Dedifferentiated amniotic fluid mesenchymal stem cell (primary cell): ENCODE measurements around the gene LAPTM5.
"Not testable (repeated sequence)": the region's sequence is repeated elsewhere in the genome, so short reads cannot be mapped to it uniquely, and the experiment has no call there.

Experiments
- DNase-seq: peaks from one replicate; pipeline ENCODE4 v3.0.0-alpha.2; 2016; ENCODE audit errors: extremely low spot score

Gene LAPTM5

GRCh38 chr1:30770150-30770549 is 12.6 kb upstream of the LAPTM5 start:
- no peak for DNase-seq

- DNase-seq = no peak
Measured at GRCh38 chr1:30768830-30769718, 11.5 kb upstream of the LAPTM5 start.

GRCh38 chr1:30768159-30768829 is 10.7 kb upstream of the LAPTM5 start:
- no peak for DNase-seq

- not testable (repeated sequence) for DNase-seq
Measured at GRCh38 chr1:30766948-30767347, 9.4 kb upstream of the LAPTM5 start.

- DNase-seq = no peak
Measured at GRCh38 chr1:30765556-30766434, 8.2 kb upstream of the LAPTM5 start.

GRCh38 chr1:30764939-30765555 is 7.5 kb upstream of the LAPTM5 start:
- DNase-seq = no peak

GRCh38 chr1:30764396-30764795 is 6.8 kb upstream of the LAPTM5 start:
- DNase-seq = no peak

GRCh38 chr1:30763651-30764248 is 6.2 kb upstream of the LAPTM5 start:
- DNase-seq = no peak

- DNase-seq = no peak
Measured at GRCh38 chr1:30762930-30763650, 5.5 kb upstream of the LAPTM5 start.

GRCh38 chr1:30762152-30762929 is 4.8 kb upstream of the LAPTM5 start:
- no peak for DNase-seq

- DNase-seq = no peak
Measured at GRCh38 chr1:30761381-30762151, 4.0 kb upstream of the LAPTM5 start.

GRCh38 chr1:30760596-30761324 is 3.2 kb upstream of the LAPTM5 start:
- DNase-seq = no peak

GRCh38 chr1:30759718-30760281 is 2.2 kb upstream of the LAPTM5 start:
- DNase-seq = no peak

GRCh38 chr1:30758785-30759380 is 1.3 kb upstream of the LAPTM5 start:
- DNase-seq = no peak

- DNase-seq = no peak
Measured at GRCh38 chr1:30758121-30758688, 631 bp upstream of the LAPTM5 start.

- peak; percentile 26 for DNase-seq
Measured at GRCh38 chr1:30756545-30757351, 826 bp downstream of the LAPTM5 start.

- no peak for DNase-seq
Measured at GRCh38 chr1:30756206-30756544, 1.4 kb downstream of the LAPTM5 start.
